Transverse colon (tissue), 4 donors: ENCODE results near the gene SEMA6C. TPM values are rescaled to one million over a fixed set of nuclear protein-coding genes. Genes with fewer than 3 reads are reported as not detected.

ENCODE experiments used
- DNase-seq: peaks from one replicate; pipeline ENCODE4 v3.0.0-alpha.2; 2019
- H3K27ac ChIP-seq, 4 donors: fragments of 200-600 bp; sonication (generic); 2 replicates each; pipeline ENCODE4 v1.5.1; 2016 to 2018; ENCODE audit warnings: inconsistent platforms in 4 of 4
- H3K27me3 ChIP-seq: fragments of 200-600 bp; sonication (generic); 2 replicates; pipeline ENCODE4 v1.5.1; 2017; ENCODE audit warnings: inconsistent platforms
- H3K36me3 ChIP-seq, 4 donors: fragments of 200-600 bp; sonication (generic); 2 replicates each; pipeline ENCODE4 v1.5.1; 2017 to 2019; ENCODE audit warnings: inconsistent platforms in 4 of 4
- H3K4me1 ChIP-seq, 4 donors: fragments of 200-600 bp; sonication (generic); 2 replicates each; pipeline ENCODE4 v1.5.1; 2017 to 2020; ENCODE audit warnings: inconsistent platforms in 4 of 4
- H3K4me3 ChIP-seq, 4 donors: fragments of 200-600 bp; sonication (generic); 1 replicate in 1 of 4; 2 replicates in 3 of 4; pipeline versions ENCODE4 v1.5.1 to v1.6.1; 2017 to 2019; ENCODE audit warnings: inconsistent platforms in 4 of 4
- H3K9me3 ChIP-seq, 2 donors: fragments of 200-600 bp; sonication (generic); 2 replicates each; pipeline ENCODE4 v1.5.1; 2017 to 2019; ENCODE audit warnings: inconsistent platforms in 2 of 2
- EP300 ChIP-seq: sonication (generic); formaldehyde crosslinking; IDR thresholded peaks from one replicate; pipeline ENCODE4 v1.6.1; 2017; ENCODE audit warnings: antibody characterized with exemption, low read depth
- POLR2A ChIP-seq: fragments of 450-650 bp; IDR thresholded peaks from one replicate; pipeline ENCODE4 v1.6.1; 2016; ENCODE audit warnings: antibody characterized with exemption, mild to moderate bottlenecking, moderate library complexity
- POLR2AphosphoS5 ChIP-seq, 3 donors: sonication (generic); formaldehyde crosslinking; IDR thresholded peaks; one replicate each; pipeline ENCODE4 v1.6.1; 2016; ENCODE audit warnings: antibody characterized with exemption in 3 of 3
- WGBS, 2 donors: methylation state at CpG; one replicate each; pipeline ENCODE4 v1.1.5; 2018; ENCODE audit warnings: low coverage in 1 of 2; 5-methylcytosine and 5-hydroxymethylcytosine counted together
- in situ Hi-C, 4 donors: fragments of 200-750 bp; cut with MboI; loops; one replicate each; pipeline versions ENCODE4 v1.15.0 to v1.15.1; 2017; ENCODE audit warnings: low sequenced_read_pairs in 3 of 4, low pct_ligation_motif_present in 1 of 4, low pct_unique_long_range_greater_than_20kb in 1 of 4
- intact Hi-C: fragments of 100-400 bp; cut with DNase I; formaldehyde crosslinking; loops from one replicate; pipeline ENCODE4 v1.15.1; 2023; ENCODE audit warnings: low total_unique reads
- total RNA-seq, 4 donors: library from RNA; depleted of rRNA; stranded (reverse); fragments of >200 nt; gene quantifications; one replicate each; pipeline ENCODE4 v1.1.0, GENCODE V29; 2016
- TF ChIP-seq, protein P1 (sequence below), 5 experiments: fragments of 200-600 bp in 3 of 5; fragments of 450-650 bp in 2 of 5; sonication (generic) in 3 of 5; IDR thresholded peaks; 1 replicate in 2 of 5; 2 replicates in 3 of 5; pipeline ENCODE4 v1.5.1; 2016 to 2017; ENCODE audit warnings: antibody characterized with exemption in 5 of 5, inconsistent platforms in 3 of 5, mild to moderate bottlenecking in 2 of 5, moderate library complexity in 1 of 5

The SEMA6C gene
- total RNA-seq, 4 donors from 2014 or later: 1.8 to 16.3 (median 2.9) TPM

DNA sequence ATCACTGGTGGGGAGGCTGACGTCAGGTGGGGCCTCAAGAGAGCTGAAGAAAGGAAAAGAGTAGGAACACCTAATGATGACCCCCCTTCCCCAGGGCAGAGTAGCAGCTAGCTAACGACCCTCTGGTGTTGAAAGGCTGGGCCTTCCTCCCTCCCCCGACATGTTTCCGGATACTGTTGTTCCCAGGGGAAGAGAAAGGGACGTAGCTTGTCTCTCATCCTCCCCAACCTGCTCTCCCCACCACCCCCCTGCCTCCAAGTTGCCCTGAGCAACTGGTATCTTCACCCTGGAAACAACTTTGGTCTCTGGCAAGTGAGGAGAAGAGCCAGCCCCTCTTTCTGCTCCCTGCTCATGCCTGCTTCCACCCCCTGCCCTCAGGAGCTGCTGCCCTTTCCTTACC lies 2.4 kb downstream of the SEMA6C start:
- H3K4me3 ChIP-seq: no peak overlapping the region
- peak overlapping the region in 1 of 4 donors; percentile 70 for H3K27ac ChIP-seq
- in situ Hi-C loops (no loop called here), intact Hi-C loops (no loop called here)
- DNase-seq: no peak
- 42 to 80% methylated on average over 2 to 5 of the region's 5 CpGs for WGBS, 2 donors
- TF ChIP-seq, protein P1, sequence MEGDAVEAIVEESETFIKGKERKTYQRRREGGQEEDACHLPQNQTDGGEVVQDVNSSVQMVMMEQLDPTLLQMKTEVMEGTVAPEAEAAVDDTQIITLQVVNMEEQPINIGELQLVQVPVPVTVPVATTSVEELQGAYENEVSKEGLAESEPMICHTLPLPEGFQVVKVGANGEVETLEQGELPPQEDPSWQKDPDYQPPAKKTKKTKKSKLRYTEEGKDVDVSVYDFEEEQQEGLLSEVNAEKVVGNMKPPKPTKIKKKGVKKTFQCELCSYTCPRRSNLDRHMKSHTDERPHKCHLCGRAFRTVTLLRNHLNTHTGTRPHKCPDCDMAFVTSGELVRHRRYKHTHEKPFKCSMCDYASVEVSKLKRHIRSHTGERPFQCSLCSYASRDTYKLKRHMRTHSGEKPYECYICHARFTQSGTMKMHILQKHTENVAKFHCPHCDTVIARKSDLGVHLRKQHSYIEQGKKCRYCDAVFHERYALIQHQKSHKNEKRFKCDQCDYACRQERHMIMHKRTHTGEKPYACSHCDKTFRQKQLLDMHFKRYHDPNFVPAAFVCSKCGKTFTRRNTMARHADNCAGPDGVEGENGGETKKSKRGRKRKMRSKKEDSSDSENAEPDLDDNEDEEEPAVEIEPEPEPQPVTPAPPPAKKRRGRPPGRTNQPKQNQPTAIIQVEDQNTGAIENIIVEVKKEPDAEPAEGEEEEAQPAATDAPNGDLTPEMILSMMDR (IDR thresholded peaks at IDR 0.05): no peak
- TF ChIP-seq EP300 (no peak), POLR2A (no peak), POLR2AphosphoS5 (IDR thresholded peaks at IDR 0.05) (no peak)
- H3K4me1 ChIP-seq: peaks cover 3 to 30% (median 18%) of the 10 kb centered on the region in 4 donors
- peaks cover 9% of the 10 kb centered on the region for H3K27me3 ChIP-seq
- H3K36me3 ChIP-seq: no peaks in the 10 kb centered on the region
- no peaks in the 10 kb centered on the region for H3K9me3 ChIP-seq

DNA sequence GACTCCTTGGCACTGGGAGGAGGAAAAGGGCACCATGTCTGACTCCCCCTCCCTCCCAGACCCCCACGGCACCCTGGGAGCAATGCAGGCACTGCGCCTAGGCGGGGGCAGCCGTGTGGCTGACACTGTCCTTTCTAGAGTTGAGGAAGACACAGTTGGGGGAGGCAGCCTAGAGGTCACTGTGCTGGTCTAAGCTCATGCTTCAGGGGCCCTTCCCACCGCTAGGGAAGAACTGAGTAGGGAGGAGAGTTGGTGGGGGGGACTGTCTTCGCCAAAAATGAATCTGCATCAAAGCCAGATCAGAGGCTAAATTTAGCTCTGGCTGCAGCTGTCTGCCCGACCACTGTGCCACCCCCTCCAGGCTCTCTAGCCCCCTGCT lies 3.4 kb downstream of the SEMA6C start:
- no peak overlapping the region for H3K27ac ChIP-seq

DNA sequence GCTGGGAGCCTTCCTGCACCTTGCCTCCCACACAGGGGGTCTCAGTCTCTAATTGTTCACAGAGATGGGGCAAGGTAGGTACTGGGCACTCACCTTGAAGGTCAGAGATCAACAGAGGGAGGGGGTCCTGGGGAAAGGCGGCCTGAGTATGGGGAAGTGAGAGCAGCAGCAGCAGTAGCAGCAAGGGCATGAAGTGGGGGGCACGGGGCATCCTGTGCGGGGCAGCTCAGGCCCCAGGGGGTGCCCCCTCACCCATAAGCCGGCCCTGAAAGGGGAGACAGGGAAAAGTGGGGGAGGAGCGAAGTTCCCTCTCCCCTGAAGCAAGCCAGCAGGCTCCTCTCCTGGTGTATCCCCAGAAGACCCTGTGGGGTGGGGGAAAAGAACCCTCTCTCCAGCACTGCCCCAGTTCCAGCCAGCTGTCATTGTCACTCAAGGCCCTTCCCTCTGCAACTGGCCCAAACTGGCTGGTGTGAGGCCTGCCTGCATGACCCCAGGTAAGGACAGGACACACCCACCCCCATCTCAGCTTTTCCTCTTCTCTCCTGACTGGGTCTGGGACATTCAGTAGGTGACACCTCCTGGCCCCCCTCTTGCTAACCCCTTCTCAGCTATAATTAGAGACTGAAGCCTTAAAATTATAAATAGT lies 3.9 kb downstream of the SEMA6C start:
- H3K27ac ChIP-seq: no peak overlapping the region
- TF ChIP-seq POLR2A (no peak), POLR2AphosphoS5 (IDR thresholded peaks at IDR 0.05) (no peak), EP300 (no peak)
- TF ChIP-seq, protein P1 (IDR thresholded peaks at IDR 0.05): no peak
- 40 to 72% methylated on average over 2 to 5 of the region's 5 CpGs for WGBS, 2 donors
- intact Hi-C loops: loop anchor here (1.0 kb wide), 1 partner anchor 24 kb away; the partner anchor contains the start of gene SCNM1
- no peaks in the 10 kb centered on the region for H3K36me3 ChIP-seq
- in situ Hi-C loops: no loop called here
- DNase-seq: no peak
- no peak overlapping the region for H3K4me3 ChIP-seq
- peaks cover 3 to 28% (median 18%) of the 10 kb centered on the region in 4 donors for H3K4me1 ChIP-seq
- no peaks in the 10 kb centered on the region for H3K9me3 ChIP-seq
- peaks cover 9% of the 10 kb centered on the region for H3K27me3 ChIP-seq

More for the DNA sequence above, 3.4 kb downstream of the SEMA6C start:
- Histone ChIP-seq H3K27me3 (peaks cover 9% of the 10 kb centered on the region), H3K9me3 (no peaks in the 10 kb centered on the region), H3K4me1 (peaks cover 3 to 30% (median 18%) of the 10 kb centered on the region in 4 donors), H3K36me3 (no peaks in the 10 kb centered on the region), H3K4me3 (no peak overlapping the region)
- TF ChIP-seq POLR2AphosphoS5 (IDR thresholded peaks at IDR 0.05) (no peak), EP300 (no peak), POLR2A (no peak)
- TF ChIP-seq, protein P1 (IDR thresholded peaks at IDR 0.05): no peak
- 78% methylated on average over 7 of the region's 7 CpGs; no CpG with 5 or more reads in 1 of the 2 donors for WGBS, 2 donors
- in situ Hi-C loops (no loop called here), intact Hi-C loops (no loop called here)
- DNase-seq: no peak

DNA sequence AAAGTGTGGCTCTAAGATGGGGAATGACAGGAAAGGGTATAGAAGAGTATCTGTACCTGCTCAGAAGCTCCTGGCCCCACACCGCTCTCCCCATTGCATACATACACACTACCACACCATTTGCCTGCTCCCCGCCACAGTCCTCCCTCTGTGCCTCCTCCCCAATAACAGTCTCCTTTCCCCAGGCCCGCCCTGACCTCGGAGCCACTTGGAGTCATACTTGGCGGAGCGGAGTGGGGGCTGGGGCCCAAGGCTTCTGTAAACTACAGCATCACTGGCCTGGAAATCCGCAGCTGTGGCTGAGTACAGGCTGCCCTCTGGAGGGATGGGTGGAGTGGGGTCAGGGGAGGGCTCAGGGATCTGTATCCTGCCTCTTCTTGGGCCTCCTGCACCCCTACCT lies 8.6 kb downstream of the SEMA6C start:
- Histone ChIP-seq H3K36me3 (no peaks in the 10 kb centered on the region), H3K27ac (no peak overlapping the region), H3K27me3 (peaks cover 6% of the 10 kb centered on the region), H3K4me3 (no peak overlapping the region), H3K4me1 (peaks cover 0 to 3% (median 0%) of the 10 kb centered on the region in 4 donors), H3K9me3 (no peaks in the 10 kb centered on the region)
- no peak for DNase-seq
- intact Hi-C loops: no loop called here
- no peak for TF ChIP-seq EP300
- TF ChIP-seq, protein P1 (IDR thresholded peaks at IDR 0.05): no peak
- no peak for TF ChIP-seq POLR2AphosphoS5 (IDR thresholded peaks at IDR 0.05)
- TF ChIP-seq POLR2A: no peak
- in situ Hi-C loops: no loop called here
- WGBS, 2 donors: 80% methylated on average over 7 of the region's 7 CpGs; no CpG with 5 or more reads in 1 of the 2 donors
